GM12878 (cell line): ENCODE measurements around the gene SELP.

Source experiments
- GATAD2B ChIP-seq: fragments of 450-650 bp; conservative IDR thresholded peaks from 2 replicates; pipeline ENCODE4 v1.6.1; 2017; ENCODE audit warnings: low read depth, mild to moderate bottlenecking, moderate library complexity
- TF ChIP-seq, protein P1 (sequence below), 3 experiments: IDR thresholded peaks in 2 of 3; conservative IDR thresholded peaks in 1 of 3; 2 replicates each; pipeline ENCODE4 v1.5.1; 2011; ENCODE audit warnings: low read depth in 3 of 3, low read length in 3 of 3, mild to moderate bottlenecking in 3 of 3, control low read depth in 2 of 3, moderate library complexity in 2 of 3, inconsistent platforms in 1 of 3, mixed read lengths in 1 of 3; ENCODE audit not compliant: control insufficient read depth in 2 of 3, insufficient read depth in 1 of 3; ENCODE audit errors: extremely low read depth in 1 of 3

DNA sequence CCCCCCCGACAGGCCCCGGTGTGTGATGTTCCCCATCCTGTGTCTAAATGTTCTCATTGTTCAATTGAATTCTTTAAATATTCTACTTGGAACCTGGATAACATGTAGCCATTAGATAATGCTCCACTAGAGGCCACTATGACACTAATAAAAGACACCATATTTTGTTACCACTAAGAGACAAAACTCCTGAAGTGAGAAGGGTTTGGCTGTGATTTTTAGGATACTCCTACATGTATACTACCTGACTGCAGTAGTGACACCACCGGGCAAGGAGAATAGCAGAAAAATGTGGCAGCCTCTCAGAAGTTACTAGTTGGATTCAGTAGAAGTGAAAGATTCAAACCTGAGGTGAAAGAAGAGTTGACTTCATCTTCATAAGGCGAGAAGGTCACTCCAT lies 79.6 kb downstream of the SELP start:
- TF ChIP-seq, protein P1, sequence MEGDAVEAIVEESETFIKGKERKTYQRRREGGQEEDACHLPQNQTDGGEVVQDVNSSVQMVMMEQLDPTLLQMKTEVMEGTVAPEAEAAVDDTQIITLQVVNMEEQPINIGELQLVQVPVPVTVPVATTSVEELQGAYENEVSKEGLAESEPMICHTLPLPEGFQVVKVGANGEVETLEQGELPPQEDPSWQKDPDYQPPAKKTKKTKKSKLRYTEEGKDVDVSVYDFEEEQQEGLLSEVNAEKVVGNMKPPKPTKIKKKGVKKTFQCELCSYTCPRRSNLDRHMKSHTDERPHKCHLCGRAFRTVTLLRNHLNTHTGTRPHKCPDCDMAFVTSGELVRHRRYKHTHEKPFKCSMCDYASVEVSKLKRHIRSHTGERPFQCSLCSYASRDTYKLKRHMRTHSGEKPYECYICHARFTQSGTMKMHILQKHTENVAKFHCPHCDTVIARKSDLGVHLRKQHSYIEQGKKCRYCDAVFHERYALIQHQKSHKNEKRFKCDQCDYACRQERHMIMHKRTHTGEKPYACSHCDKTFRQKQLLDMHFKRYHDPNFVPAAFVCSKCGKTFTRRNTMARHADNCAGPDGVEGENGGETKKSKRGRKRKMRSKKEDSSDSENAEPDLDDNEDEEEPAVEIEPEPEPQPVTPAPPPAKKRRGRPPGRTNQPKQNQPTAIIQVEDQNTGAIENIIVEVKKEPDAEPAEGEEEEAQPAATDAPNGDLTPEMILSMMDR (IDR thresholded peaks at IDR 0.05 in 2 of 3, conservative IDR thresholded peaks at IDR 0.05 in 1 of 3; ENCODE audit: control insufficient read depth in 2 of 3, extremely low read depth in 1 of 3, insufficient read depth in 1 of 3, low read depth in 3 of 3, low read length in 3 of 3) = peak; percentile 47 to 68 (median 57); a peak in 4 of 6 replicates
- no peak for TF ChIP-seq GATAD2B
